SHP77 (cell line): ENCODE measurements around the gene TCIRG1.

Experiments used
- DNase-seq, 2 experiments: peaks; one replicate each; lab custom pipeline; 2025; lab: John Stamatoyannopoulos, UW

TCIRG1 gene

DNA sequence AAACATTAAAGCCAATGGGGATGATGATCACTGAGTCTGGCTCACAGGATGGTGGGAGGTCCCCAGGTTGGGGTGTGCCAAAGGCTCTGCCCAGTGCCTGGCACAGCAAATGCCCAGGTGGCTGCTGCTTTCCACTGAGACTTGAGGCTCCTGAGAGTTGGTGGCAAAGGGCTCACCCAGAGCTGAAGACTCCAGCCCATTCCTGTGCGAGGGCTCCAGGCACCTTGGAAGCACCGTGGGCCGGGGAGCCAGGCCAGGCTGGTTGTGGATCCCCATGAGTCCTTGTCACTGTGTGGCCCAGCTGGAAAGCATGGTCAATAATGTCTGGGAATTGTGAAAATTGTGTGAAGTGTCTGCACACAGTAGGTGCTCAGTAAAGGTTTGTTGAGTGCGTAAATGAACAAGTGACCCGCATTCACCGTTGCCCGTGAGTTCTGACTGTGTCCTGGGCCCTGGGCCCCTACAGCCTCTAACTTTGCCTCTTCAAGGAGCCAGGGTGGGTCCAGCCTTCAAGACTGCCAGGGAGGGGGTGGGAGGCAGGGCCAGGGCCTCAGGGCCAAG, 32.1 kb upstream of the TCIRG1 start:
- DNase-seq = no peak

DNA sequence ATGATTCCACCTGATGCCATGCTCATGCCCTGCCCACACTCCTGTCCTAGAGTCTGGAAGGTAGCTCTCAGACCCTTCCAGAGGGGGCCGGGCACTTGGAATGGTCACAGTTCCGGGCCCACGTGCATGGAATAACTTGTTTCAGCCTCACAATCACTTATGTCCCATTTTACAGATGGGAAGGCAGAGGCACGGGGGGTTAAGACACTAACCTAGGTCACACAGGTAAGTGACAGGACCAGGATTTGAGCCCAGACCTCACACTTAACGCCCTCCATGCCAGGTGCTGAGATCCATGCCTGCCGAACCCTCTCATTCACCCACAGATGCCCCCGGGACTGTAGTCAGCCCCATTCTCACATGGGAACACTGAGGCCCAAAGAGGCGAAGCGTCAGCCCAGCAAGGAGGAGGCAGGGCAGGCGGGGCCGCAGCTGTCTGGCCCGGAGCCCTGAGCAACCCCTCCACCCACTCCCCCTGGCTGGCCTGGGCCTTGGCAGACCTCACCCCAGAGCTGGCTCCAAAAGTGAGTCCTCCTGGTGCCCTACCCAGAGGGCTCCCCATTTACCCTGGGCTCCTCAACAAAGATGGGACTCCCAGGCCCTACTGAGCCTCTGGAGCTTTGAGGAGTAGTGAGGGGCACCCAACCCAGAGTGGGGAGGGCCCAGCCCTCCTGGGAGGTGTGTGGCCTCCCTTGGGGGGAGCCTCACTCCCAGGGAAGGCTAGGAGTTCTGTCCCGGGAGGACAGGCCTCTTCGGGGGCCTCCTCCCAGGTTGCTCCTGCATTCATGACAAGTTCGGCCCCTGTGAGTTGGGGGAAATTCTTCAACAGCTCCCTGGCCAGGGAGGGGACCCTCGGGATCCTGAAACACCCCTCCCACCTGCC, 31.1 kb upstream of the TCIRG1 start:
- DNase-seq = no peak

DNA sequence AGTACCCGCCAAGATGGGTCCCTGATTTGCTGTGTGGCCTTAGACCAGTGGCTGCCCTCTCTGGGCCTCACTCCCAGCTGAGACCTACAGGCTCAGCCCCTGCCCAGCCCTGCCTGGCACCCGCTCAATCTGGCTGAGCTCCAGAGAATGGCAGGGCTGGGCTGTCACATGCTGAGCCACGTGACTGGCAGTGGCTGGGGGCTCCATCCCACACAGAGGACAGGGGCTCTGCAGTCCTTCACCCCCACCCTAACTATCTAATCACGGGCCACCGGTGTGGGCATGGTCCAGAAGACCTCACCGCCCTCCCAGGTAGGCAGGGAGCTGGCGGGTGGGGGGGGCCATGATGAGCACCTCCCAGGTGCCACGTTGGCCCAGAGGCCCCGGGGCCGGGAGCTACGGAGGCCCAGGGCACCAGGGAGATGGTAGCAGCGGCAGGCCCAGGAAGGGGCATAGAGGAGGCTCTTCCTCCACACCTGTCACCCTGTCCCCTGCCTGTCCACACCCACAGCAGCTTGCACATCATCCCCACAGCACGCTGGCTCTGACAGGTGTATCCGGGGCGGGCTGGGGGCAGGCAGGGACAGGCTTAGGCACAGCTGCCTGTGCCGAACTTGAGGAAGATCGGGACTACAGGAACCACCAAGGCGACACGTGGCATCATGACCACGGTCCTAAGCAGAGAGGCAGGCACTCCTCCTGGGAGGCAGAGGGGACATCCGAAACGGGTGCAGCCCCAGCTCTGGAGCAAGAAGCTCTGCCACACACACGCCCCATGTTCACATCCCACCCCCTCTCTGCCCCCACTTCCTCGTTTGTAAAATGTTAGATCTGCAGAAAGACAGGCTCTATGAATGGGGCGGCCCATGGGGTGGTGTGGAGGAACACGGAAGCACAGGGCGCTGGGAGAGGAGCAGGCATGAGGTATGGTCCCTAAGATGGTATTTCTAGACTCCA, 30.2 kb upstream of the TCIRG1 start:
- DNase-seq = peak; percentile 61 to 74

DNA sequence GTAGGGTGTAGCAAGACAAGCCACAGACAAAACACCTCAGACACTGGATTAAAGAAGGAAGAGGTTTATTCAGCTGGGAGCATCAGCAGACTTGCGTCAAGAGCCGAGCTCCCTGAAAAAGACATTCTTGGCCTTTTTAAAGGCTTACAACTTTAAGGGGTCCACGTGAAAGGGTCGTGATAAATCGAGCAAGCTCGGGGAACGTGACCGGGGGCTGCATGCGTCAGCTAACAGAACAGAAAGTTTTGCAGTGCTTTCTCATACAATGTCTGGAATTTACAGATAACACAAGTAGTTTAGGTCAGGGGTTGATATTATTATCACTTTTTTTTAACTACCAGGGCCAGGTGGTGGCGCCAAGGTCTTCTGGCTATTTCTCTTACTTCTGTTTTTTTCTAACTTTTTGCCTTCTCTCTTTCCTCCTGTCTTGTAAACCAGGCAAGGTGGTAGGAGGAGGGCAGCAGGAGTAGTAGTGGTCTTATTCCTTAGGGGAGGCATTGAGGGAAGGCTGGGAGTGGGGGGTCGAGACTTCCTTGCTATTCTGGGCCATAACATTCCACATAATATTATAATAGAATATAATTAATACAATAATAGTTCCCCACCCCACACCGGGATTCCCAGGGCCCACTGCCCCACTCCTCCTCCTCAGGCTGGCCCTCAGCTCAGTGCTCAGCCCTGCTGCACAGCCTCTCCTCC, 29.3 kb upstream of the TCIRG1 start:
- no peak for DNase-seq

DNA sequence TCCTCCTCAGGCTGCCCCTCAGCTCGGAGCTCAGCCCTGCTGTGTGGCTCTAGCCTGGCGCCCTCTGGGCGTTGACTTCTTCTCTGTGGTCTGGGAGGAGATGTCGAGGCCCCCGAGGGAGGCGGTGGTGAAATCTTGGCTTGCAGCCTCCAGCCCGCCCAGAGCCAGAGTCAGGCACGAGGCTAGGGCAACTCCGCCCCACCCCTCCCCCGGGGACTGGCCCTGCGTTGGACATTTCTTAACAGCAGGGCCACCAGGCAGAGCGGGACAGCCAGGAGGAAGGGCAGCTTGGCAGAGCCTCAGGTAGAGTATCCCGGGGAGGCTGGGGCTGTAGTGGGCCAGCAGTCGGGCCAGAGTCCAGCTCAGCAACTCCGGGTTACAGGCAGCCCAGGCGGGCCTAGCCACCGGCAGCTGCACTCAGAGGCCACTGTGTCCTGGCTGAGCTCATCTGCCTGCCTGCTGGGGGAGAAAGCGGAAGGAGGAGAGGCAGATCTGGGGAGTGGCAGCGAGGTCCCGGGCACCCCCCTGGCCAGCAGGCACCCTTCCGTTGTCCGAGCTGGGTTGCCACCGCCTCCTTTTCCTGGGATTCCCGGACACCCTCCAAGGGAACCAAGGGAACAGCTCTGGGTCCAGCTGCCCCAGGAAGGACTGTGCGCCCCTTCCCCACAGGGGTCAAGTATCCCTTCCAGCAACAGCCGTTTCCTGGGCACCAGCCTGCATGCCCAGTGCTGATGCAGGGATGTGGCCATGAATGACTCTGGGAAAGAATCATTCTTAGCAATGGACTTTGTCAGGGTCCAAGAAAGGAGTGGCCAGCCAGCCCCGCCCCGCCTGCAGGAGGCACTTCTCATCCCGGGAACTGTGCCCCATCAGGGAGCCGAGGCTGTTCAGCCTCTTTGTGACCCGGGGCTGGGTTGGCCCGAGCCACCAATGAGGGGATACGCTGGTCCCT, 28.5 kb upstream of the TCIRG1 start, which contains the start of gene ALDH3B1:
Gene ALDH3B1, plus strand, starts transcription at position 238 of the 952 bp plus-strand sequence. CDS start 4,971 bp downstream, outside the sequence.
- DNase-seq = peak; percentile 73 to 77

DNA sequence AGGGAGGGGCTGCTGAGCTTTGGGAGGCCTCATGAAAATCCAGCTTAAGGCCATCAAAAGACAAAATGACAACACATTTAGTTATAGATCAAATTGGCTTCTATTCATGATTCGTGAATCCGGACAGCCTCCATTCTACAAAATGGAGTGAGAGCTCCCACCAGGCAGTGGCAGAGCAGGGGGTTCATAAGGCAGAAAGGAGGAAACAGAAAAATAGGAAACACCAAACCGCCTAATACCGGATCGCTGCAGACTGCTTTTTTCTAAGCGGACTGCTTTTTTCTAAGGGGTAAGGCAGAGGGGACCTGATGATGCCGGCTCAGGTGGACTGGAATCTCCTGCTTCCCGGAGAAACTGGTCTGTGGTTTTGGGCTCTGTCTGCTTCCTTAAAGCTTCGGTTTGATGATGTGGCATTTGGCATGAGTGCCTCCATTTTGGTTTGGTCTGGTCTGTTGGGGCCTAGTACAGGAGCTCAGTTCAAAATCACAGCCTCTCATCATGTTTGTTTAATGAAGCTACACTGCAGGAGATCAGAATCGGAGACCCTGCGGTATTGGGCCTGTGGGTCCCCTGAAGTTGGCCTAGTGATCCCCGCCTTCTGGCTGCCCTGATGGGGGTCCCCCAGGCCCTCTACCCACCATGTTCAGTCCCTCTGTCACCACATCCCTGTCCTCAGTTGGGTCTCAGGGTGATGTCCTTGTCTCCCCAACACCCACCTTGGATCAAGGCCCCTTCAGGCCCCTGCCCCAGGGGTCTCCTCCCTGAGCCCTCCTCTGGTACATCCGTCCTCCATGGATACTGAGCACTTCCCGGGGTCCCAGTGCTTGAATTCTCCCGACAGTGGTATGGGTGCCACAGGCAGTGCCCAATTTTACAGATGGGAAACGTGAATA, 27.5 kb upstream of the TCIRG1 start:
- no peak for DNase-seq

DNA sequence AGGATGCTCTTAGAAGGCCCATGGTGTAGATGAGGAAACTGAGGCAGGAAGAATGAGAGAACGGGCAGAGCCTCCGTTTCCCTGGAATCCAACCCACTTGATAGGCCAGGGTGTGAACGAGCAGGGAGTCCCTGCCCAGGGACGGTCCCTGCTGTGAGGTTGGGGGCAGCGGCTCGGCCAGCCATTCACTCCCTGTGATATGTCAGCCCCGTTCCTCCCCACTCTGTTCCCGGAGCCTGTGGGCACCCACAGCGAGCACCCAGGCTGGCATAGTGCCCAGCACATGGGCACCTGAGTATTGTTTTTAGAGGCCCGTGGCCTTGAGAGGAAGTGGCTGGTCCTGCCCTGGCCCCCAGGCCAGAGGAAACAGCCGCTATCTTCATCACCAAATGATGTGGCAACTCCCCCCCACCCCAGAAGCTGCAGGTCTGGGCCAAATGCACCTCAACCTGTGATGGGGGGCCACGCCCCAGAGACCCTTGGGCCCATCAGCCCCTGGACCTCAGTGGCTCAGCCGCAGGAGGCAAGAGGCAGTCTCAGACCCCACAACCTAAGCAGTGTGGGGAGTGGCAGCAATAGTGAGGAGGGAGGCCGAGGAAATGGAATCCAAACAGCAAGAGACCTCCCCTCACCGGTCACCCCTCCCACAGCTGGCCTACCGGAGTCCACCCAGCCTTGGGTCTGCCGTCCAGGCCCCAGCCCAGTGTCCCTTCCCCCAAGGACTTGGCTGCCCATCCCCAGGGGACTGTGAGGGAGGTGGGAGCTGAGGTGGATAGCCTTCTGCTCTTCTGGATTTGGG, 26.6 kb upstream of the TCIRG1 start:
- DNase-seq = no peak

DNA sequence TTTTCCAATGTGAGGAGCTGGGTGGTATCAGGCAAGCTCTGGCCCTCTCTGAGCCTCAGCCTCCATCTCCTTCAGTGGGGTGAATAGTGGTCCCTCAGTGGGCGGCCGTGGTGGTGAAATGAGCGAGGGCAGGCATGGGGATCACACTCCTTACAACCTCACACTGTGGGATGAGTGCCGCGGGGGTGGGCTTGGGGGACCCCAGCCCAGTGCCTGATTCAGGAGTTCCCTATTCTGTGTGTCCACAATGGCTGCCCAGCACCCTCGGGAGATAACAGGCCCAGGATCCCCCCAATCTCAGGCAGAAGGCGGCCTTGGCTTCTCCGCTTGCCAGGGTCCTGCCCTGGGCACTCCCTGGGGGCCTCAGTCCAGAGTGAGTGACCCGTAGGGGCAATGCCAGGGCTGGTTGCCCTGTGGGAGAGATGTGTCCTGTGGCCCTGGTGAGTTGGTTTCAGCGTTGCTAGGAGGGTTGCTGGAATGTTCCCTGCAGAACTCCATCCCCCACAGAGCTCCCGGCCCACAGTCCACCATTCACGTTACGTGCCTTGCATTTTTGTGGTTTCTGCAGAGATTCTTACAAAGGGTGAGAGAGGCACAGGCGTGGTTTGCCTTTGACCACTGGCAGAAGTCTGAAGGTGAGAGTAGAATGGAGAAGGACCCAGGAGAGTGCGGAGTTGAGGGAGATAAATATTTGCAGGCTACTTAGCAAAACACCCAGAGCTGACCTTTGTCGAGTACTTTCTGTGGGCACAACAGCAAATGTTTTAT, 25.8 kb upstream of the TCIRG1 start:
- DNase-seq = no peak

DNA sequence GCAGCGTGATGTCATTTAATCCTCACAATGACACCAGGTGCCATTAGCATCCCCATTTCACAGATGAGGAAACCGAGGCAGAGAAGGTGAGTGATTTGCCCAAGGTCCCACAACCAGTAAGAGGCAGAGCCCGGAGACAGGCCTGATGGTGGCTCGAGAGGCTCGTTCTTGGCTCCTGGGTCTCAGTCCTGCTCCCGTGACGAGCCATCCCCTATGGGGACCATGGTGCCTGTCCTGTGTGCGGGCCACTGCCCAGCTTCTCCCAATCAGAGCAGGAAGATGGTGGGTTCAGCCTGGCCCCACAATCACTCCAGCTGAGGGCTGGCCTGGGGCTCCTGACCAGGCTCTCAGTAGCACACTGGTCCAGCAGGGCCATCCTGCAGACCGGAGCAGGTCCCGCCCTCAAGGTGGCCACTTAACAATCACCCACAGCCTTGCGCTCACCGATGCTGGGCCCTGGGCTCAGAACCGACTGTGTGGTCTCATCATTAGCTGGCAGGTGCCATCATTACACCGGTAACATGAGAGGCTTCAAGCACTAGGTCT, 25.1 kb upstream of the TCIRG1 start:
- no peak for DNase-seq

DNA sequence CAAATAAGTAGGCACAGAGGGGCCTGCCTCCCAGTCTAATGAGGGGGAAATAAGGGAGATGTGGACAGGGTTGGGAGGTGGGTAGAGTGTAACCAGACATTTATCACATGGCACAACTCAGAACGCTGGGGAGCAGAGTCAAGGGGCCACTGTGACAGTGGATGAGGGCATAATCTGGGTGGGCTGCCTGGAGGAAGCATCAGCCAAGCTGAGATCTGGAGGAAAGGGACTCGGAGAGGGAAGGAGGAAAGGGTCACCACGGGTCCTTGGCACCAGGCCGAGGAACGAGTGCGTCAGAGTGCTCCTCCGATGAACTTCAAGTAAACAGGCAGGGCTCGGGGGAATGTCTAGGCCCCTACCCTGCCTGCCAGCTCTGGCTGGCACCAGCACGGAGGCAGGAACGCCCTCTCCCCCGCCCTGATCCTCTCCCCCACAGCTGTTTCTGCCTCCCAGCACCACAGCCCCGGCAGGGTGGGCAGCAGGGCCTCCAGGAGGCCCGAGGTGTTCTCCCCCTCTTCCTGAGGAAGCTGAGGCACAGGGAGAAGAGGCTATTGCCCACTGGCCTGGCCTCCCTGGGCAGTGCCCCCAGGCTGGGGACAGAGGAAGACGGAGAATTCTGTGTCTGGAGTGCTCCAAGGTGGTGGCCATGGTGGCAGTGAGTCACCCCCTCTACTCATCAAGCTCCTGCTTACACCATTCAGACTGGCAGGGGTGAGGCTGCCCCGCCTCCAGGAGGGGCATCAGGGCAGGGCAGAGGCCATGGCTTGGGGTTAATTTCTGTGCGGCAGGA, 24.5 kb upstream of the TCIRG1 start:
- DNase-seq = no peak

DNA sequence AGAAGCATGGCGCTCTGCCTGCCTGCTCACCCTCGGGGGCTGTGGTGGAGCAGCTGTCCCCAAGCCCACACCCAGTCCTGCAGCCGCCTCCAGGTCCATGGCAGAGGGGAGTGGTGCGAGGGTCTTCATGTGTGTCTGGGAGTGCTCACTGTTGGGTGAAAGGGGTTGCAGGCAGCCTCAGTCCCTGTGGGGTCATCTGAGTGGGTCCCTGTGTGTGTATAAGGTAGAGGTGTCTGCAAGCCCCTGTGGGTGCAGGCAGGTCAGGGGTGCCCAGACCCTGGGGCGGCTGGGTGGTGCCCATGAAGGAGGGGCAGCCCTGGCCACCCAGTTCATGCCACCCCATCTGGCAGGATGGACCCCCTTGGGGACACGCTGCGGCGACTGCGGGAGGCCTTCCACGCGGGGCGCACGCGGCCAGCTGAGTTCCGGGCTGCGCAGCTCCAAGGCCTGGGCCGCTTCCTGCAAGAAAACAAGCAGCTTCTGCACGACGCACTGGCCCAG, 23.8 kb upstream of the TCIRG1 start:
- no peak for DNase-seq

DNA sequence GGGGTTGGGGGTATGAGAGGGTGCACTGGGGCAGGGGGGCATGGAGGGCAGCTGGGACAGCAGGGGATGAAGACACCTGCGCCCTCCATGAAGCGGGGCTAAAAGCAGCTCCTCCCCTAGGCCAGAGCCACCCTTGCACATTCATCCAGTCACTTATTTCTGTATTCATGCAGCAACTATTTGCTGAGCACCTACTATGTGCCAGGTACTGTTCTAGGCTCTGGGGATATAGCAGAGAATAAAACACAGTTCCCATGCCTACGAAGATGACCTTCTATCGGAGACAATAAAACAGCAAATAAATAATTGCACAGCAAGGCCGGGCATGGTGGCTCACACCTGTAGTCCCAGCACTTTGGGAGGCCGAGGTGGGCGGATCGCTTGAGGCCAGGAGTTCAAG, 23.4 kb upstream of the TCIRG1 start:
- DNase-seq = no peak

DNA sequence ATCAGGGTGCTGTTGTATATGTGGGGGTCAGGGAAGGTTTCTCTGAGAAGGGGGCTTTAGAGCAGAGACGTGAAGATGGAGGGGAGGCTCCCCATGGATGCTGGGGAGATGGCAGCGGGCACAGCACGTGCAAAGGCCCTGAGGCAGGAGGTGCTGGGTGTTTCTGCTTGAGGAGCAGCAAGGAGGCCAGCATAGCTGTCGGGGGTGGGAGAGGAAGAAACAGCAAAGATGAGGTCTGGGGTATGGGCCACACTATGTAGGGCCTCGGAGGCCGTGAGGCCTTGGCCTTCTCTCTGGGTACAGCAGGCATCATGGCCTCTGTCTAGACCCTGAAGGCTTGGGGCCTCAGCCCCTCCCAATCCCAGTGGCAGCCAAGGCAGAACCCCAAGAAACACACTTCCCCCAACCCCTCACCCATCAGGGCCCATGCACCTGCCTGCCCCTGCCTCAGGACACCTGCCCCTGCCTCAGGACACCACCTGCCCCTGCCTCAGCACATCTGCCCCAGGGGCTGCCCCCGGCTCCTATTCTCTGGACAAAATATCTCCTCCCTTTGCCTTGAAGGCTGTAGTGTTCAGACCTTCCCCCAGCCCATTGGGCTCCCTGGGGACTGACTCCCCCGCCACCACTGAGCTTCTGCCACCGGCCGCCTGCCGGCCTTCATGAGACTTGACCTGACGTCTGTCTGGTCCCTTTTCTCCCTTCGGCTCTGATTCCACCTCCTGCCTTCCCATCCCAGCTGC, 22.5 kb upstream of the TCIRG1 start:
- peak in 1 of 2 experiments; percentile 39 for DNase-seq

DNA sequence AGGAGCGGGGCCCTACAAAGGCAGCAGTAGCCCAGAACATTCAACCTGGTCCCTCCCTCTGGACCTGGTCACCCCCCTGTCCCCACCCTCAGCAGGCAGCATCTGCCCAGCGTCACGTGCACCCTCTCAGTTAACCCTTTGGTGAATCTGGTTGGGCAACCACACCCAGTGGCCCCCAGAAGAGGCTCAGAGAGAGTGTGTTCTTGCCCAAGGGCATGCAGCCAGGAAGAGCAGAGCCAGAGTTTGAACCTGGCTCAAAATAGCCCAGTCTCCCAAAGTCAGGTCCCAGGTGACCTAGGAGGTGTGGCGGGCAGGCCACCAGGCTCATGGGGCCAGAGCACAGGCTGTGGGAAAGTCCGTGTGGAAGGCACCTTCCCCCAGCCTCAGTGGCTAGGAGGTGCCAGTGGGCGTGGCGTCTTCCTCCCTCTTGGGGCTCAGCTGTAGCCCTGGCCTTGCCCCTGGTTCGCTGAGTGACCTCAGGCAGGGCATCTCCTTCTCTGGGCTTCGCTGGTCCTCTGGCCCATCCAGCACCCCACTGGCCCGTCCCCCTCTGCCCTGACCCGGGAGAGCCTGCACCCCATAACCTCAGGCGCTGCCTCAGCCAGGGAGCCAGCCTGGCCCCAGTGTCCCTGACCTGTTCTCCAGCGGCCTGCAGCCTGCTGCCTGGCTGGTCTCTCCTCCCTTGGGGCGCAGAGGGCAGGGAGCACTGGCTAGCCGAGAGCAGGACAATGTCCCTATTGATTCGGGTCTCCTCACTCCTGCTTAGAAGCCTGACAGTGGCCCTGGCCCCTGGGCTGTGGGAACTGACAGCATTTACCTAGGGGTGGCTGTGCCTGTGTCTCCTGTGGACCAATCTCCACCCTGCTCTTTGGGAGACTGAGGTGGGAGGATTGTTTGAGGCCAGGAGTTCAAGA, 21.7 kb upstream of the TCIRG1 start:
- peak in 1 of 2 experiments; percentile 25 for DNase-seq
